GM21737 (cell line): Measurements from ENCODE around the gene ITGBL1.

Experiments used
- ATAC-seq: cut with Tn5 transposase; IDR thresholded peaks from one replicate; pipeline ENCODE4 v1.9.1; 2021; ENCODE audit warnings: mild to moderate bottlenecking, moderate library complexity; ENCODE audit not compliant: unreplicated experiment

The ITGBL1 gene

DNA sequence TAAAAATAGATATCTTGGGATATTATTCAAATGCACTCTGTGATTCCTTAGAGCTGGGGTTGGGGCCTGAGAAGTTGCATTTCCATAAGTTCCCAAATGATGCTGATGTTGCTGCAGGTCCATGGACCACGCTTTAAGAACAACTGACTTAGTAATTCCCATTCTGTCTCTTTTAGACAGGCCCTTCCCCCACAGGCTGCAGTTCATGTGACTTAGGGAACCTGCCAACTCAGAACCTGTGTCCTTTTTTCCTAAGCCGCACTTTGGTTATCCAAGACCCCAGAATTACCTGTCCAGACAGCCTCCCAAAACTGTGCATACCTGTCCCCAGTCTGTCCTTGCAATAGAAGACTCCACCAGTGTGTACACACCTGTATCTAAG lies 1.7 kb upstream of the ITGBL1 start:
- no peak for ATAC-seq

DNA sequence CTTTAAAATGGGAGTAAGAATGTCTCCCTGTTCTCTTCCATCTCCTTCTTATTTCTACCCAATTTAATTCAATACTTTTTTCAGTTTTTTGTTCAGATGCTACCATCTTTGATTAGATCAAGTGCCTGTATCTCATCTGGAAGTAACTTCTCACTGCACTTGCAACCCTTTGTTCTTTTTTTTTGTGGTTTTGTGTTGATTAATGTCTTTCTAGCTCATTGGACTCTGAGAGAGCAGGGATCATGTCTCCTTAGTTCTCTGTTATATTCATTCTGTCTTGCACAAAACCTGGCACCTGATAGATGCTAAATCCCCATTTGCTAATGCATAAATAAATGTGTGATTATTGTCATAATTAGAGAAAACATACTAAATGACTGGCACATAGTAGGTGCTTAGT lies 834 bp upstream of the ITGBL1 start:
- no peak for ATAC-seq

DNA sequence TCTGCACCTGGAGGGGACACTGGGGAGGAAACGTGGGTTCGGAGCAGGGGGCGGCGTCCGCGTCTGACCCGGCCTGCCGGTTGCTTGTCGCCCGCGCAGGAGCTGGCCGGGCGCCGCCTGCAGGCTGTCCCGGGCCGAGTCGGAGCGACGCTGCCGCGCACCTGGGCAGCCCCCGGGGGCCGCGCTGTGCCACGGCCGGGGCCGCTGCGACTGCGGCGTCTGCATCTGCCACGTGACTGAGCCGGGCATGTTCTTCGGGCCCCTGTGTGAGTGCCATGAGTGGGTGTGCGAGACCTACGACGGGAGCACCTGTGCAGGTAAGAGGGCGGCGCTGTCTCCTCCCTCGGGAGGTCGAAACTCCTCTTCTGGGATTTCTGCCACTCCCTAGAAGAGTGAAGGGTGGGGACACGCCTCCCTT lies 1.3 kb downstream of the ITGBL1 start:
- no peak for ATAC-seq

DNA sequence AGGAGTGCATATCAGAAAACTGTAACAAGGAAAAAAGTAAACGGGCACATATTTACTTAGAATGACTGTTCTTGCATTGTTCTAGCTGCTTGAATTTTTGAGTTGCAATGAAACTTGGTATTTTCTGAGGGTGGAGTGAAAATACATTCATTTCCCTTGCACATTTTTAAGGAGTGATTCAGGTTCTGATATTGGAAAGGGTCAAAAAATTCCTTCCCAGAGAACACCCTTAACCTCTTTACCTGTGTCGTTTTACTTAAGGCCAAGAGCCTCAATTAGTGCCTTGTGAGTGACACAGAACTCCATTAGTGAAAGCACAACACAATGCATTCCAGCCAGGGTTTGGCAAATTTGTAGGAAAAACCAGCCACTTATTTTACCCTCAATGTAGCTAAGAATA lies 2.3 kb downstream of the ITGBL1 start:
- ATAC-seq: no peak

DNA sequence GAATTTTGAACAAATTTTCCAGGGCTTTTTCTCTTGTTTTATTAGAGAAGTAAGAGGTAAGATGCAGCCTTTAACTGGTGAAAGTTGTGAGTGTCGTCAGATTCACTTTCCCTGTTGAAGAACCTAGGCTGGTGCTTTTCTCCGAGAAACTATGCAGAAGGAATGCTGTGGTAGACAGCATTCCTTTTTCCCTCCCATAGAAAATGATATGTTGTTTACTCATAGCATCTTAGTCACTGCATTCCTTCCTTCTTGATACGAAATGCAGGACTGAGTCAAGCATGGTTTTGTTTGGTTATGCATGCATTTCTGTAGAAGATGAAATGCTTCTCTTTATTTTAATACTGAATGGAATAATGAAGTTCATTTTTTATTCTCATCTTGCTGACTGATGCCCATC lies 3.4 kb downstream of the ITGBL1 start:
- no peak for ATAC-seq

DNA sequence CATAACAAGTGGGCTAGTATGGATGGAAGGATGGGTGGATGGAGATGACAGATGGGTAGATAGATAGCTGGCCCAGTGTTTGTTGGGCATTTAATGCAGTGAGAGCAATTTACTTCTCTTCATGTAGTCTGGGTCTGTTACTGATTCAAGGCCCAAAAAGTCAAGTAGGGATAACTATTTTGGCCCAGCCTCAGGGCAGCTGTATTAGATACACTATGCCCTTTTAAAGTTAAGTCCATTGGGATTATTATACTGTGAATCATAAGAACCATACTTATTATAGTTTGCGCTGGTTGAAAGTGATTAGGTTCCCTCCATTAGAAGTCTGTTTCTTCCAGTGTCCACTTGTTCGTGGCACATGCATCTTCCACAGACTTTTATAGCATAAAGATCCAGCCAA lies 4.7 kb downstream of the ITGBL1 start:
- no peak for ATAC-seq

DNA sequence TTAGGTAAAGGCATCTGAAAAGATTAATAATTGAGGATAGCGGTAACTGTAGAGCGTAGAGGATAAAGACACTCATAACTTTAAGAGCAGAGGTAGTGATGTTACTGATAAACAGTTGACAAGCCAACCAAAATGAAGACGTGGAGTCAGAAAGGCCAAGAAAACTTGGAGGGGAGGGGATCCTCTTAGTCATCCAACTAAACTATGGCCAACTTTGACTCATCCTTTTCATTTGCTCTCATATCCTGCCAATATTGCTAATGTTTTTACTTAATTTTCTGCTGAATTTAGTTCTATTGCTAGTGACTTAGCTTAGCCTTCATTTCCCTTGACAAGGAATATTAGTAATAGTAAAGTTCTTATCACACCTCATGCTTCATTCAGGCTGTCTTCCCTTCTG lies 13.4 kb downstream of the ITGBL1 start:
- no peak for ATAC-seq

DNA sequence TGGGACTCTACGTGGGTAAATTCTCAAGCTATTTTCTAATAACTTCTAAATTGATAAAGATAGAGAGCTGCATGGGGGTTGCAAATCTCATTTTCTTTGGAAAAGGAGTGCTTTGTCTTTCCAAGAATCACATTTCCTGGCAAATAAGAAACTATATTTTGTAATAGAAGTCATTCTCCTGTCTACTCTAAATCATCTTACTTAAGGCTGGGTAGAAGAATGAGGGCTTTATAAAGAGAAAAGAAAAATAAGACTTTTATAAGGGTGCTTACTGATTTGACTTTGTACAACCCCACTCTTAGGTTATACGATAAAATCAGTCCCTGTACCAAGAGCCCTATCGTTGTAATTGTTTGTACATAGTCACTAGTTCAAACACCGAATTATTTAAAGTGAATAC lies 14.9 kb downstream of the ITGBL1 start:
- ATAC-seq: no peak

DNA sequence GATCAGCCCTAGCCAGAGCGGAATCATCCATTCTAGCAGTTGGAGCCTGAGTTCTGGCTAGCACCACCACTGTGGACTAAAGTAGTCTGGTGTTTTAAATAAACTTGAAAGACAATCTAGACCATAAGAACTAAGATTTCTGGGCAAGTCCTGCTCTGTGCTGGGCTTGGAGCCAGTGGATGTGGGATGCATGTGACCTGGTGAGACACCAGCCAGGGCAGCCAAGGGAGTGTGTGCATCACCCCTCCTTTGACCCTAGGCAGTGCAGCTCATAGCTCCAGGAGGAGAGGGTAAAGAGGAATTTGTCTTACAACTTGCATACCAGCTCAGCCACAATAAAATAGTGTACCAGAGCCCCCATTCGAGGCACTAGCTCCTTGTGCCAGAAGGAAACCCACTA lies 21.0 kb downstream of the ITGBL1 start:
- ATAC-seq: no peak

DNA sequence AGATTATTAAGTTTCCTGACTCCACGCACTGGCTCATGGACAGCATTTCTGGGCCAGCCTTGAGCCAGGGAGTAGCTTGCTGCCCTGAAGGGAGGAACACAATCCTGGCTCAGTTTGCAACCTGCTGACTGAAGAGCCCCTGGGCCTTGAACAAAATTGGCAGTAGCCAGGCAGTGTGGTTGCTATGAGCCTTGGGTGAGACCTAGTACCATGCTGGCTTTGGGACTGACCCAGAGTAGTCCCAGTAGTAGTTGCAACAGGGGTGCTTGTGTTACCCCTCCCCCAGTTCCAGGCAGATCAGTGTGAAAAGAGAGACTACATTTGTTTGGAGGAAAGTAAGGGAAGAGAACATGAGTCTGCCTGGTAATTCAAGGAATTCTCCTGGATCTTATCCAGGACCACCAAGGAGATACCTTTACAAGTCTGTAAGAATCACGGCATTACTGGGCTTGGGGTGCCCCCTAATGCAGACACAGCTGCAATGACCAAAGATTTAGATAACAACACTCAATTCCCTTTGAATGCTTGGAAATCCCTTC lies 22.0 kb downstream of the ITGBL1 start:
- ATAC-seq: no peak

DNA sequence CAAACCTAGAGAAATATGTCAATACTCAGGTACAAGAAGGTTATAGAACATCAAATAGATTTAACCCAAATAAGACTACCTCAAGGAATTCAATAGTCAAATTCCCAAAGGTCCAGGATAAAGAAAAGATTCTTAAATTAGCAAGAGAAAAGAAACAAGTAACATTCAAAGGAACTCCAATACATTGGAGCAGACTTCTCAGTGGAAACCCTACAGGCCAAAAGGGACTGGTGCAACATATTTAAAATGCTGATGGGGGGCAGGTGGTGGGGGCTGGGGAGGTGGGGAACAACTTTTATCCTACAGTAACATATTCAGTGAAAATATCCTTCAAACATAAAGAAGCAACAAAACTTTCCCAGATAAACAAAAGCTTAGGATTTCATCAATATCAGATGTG lies 23.1 kb downstream of the ITGBL1 start:
- ATAC-seq: no peak

DNA sequence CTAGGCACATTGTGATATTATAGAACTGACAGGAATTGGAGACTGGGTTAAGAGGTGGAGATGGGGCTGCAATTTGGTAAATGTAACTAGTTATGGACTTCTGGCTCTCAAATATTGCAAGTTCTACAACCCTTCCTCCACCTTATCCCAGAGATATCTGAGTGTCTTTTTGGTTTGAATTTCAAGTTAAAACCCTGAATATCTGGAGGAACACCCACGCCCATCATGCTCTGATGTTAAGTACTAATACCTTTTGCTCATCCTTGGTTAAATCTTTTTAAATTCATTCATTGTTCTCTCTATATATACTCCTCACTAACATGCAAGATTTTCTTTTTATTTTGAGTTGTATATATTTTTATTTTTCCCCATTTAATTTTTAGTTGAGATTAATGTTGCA lies 28.9 kb downstream of the ITGBL1 start:
- no peak for ATAC-seq

DNA sequence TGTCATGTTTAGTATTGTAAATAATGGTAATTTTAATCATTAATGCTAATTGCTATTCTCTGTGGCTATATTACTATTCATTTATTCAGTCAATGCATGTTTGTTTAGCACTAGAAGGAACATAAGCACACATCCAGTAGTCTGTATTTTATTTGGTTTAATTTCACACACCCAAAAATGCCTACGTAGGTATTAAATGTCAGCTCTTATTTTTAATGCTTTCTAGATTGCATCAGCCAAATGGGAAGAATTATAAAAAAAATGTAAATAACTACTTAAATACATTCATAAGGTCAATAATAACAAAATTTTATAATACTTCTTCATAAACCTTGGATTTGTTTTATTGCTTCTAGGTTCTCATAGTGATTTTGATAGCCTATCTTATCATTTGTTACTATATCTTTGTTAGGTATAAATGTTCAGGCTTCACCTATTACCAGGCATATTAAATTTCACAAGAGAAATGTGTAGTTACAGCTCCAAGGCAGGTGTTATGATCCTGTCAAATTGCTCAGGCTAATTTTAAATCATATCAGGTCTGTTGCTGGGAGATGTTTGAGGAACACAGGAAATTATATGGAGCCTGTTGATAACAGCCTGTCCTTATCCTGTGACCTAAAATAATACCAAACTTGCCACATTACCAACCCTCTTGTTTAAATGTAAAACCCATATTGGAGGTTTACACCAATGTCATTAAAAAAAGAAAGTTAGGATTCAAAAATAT lies 34.4 kb downstream of the ITGBL1 start:
- no peak for ATAC-seq

DNA sequence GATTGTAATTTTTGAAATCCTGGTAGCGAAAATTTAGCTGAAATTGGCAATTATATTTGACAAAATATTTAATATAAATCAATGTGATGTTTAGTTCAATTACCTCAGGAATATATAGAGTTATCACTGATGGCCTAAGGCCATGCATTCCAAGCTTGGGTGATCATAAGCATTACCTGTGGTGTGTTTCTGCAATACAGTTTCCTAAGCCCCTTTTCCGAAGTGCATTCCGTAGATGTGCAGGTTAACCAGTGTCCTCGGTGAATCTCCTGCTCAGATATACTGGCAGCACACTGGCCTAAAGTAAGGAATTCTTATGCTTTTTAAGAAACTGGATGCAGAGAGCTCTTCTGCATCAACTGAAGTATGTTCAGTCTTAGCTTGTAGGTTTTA lies 35.0 kb downstream of the ITGBL1 start:
- ATAC-seq: no peak

DNA sequence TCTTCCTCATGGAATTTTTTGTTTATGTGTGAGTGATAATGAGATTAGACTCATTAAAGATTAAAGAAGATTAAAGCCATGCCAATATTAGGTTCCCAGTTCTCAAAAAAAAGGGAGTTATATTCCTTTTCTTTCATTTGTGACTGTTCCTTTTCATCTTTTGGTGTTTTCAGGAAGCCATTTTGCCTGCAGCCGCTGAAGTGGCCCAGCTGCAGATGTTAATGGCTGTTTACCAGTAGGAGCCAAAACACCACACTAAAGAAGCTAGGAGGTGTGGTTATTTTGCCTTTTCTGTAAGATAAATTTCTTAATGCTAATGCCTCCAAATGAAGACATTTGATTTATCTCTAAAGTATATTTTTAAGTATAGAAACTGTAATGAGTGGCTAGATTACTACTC lies 36.3 kb downstream of the ITGBL1 start:
- no peak for ATAC-seq

DNA sequence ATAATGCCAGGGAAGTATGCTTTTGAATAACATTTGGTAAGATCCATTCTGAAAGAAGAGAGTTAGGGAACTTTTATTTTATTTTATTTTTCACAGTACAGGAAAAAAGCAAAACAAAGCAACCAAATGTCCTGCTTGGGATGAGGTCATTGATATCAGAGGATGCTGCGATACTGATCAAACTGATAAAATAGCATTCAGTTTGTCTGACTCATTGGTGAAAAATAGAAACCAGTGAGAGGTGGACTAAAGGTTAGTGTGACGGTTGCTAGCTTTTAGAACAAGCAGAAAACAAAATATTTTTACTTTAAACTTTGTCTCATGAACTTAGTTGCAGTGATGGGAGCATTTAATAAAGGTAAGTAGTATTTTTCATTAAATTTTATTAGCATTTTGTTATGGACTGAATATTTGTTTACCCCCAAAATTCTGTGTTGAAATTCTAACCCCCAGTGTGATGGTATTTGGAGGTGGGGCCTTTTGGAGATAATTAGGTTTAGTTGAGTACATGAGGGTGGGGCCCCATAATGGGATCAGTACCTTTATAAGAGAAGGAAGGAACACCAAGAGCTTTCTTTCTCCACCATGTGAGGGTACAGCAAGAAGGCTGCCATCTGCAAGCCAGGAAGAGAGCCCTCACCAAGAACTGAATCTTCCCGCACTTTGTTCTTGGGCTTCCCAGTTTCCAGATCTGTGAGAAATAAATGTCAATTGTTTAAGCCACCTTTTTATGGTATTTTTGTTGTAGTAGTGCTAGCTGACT lies 37.3 kb downstream of the ITGBL1 start:
- no peak for ATAC-seq

DNA sequence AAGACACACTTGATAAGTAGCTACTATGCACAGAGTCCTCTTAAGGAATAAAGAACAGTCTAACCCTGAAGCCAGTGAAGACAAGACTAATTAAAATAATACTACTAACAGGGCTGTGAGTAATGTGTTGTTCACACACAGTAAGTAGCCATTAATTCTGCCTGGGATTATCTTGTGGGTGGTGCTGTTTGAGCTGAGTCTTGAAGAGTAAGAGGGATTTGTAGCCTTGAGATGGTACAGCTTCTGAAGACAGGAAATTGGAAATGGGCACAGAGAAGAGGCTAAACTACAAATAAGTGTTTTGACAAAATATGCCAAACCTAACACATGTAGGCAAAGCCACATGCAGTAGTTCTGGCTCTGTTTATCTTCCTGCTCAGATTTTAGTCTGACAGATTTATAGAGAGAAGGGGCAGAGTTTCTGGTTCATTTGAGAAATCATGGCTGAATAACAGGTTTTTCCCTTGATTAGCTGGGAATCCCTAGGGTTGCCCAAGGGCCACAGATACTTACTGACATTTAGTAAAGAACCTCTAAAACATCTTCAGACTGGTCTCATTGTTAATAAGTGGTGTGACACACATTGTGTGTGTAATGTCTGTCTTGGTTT lies 38.0 kb downstream of the ITGBL1 start:
- no peak for ATAC-seq

DNA sequence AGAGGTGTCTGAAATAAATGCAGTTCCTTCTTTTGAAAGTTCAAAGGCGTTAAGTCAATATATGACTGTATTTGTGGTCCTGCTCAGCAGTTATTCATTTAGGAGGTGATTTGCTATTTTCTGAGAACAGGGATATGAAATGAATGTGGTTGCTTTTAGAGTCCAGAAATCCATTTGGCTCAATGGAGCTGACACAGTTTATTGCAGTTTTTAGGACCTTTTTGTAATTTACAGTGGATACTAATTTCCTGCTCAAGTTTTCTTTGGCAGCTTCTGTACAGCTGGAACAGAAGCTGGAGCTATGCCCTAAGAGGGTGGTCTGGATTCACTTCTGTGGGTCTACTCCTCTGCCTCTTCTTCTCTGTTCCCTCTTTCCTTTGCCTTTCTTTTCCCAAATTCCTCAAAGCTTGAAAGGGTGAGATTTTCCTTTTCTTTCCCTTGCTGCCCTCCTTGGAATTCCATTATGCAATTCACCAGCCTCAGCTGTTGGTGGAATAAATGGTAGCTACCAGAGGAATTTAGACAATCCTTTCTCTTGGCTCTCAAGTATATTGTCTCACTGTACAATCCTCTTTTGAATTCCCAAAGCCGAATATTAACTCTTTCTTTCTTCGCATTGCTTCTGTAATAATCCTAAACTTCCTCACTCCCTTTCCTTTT lies 39.9 kb downstream of the ITGBL1 start:
- ATAC-seq: no peak

DNA sequence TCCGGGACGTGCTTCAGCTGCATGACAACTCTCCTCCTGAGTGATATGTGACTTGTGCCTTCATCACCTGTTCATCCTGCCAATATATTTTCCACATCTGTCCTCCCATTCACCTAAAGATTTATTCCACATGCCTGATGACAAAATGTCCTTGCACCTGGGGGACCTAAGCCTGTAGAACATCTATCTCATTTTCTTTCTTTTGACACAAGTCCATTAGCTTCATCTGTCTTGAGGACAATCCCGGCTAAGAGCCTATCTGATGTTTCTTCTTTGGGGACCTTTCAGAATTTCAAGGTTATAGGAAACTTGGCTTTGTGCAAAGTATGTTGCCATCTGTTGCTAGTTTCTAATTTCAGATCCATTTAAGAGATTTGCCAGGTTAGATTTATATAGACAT lies 41.1 kb downstream of the ITGBL1 start:
- ATAC-seq: no peak

DNA sequence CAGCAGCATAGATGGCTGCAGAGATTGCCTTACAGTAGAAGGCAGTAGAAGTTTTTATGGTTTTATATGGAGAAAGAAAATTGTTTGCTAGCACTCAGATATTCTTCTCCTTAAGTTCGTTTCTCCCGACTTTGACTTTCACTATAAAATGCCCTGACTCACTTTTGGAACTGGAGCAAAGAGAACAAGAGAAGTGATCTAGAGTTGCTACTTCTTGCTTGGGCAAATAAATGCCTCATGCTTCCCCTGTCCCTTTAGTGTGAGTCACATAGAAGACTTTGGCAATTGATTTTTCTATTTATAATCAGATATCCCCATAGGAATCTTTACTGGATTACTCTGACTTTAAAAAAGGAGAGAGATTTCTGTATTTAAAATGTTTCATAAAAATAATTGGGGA lies 46.9 kb downstream of the ITGBL1 start:
- no peak for ATAC-seq

DNA sequence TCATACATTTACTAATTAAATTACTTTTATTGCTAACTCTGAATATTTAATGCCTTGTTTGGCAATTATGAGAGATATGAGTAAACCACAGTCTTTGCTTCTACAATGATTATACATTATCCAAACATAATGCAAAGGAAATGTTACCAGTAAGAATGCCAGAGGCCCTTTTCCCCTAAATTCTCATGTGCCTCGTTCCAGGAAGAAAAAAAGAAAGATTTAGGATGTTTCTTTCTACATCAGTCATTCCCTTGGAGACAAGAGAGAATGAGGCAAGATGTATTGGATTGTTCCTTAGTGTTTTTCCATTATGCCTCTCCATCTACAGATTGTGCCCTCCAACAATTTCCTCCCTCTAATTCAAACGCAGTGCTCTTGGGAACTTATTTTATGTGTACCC lies 50.1 kb downstream of the ITGBL1 start:
- ATAC-seq: no peak

DNA sequence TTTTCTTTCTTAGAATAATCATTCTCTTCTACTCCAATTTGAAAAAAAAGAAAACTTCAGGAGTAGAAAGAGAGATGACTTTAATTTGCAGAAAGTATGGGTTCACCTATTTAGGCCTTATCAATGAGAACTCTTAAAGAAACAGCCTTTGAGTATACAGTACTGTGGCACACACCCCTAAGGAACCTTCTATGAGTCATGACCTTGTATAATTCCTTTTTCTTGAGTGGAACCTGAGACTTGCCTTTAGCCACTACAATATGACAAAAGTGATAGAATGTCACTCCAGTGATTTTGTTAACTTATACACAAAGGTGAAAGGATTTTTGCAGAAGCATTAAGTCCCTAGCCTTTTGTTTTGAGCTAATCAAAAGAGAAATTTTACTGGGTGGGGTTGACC lies 58.7 kb downstream of the ITGBL1 start:
- ATAC-seq: no peak
